Right atrium auricular region (tissue), 2 donors: ENCODE results near the gene FXYD4. TPM values are rescaled to one million over a fixed set of nuclear protein-coding genes. Genes with fewer than 3 reads are reported as not detected.

Experiments used
- DNase-seq: peaks from one replicate; pipeline ENCODE4 v3.0.0-alpha.2; 2019; ENCODE audit warnings: low spot score
- H3K27ac ChIP-seq, 2 donors: fragments of 200-600 bp; sonication (generic); 1 replicate in 1 of 2; 2 replicates in 1 of 2; pipeline ENCODE4 v1.5.1; 2016 to 2019
- H3K27me3 ChIP-seq, 2 donors: fragments of 200-600 bp; sonication (generic); one replicate each; pipeline versions ENCODE4 v1.5.1 to v1.6.0; 2017 to 2019
- H3K36me3 ChIP-seq: fragments of 200-600 bp; sonication (generic); one replicate; pipeline ENCODE4 v1.5.1; 2016
- H3K4me1 ChIP-seq, 2 donors: fragments of 200-600 bp; sonication (generic); one replicate each; pipeline versions ENCODE4 v1.5.1 to v1.6.0; 2017 to 2019
- H3K4me3 ChIP-seq, 2 donors: fragments of 200-600 bp; sonication (generic); 1 replicate in 1 of 2; 2 replicates in 1 of 2; pipeline ENCODE4 v1.5.1; 2017 to 2019; ENCODE audit warnings: mild to moderate bottlenecking in 1 of 2, moderate library complexity in 1 of 2
- H3K9me3 ChIP-seq, 2 donors: fragments of 200-600 bp; sonication (generic); one replicate each; pipeline ENCODE4 v1.5.1; 2019
- total RNA-seq, 2 donors: library from RNA; depleted of rRNA; stranded (reverse); fragments of >200 nt; gene quantifications; one replicate each; pipeline ENCODE4 v1.1.0, GENCODE V29; 2016
- TF ChIP-seq, protein P1 (sequence below), 2 donors: fragments of 200-600 bp; sonication (generic); IDR thresholded peaks; one replicate each; pipeline ENCODE4 v1.5.1; 2019; ENCODE audit warnings: antibody characterized with exemption in 2 of 2

Gene FXYD4
- total RNA-seq, 2 donors from 2014 or later: not detected

- no peak overlapping the region for H3K4me3 ChIP-seq
- TF ChIP-seq, protein P1, sequence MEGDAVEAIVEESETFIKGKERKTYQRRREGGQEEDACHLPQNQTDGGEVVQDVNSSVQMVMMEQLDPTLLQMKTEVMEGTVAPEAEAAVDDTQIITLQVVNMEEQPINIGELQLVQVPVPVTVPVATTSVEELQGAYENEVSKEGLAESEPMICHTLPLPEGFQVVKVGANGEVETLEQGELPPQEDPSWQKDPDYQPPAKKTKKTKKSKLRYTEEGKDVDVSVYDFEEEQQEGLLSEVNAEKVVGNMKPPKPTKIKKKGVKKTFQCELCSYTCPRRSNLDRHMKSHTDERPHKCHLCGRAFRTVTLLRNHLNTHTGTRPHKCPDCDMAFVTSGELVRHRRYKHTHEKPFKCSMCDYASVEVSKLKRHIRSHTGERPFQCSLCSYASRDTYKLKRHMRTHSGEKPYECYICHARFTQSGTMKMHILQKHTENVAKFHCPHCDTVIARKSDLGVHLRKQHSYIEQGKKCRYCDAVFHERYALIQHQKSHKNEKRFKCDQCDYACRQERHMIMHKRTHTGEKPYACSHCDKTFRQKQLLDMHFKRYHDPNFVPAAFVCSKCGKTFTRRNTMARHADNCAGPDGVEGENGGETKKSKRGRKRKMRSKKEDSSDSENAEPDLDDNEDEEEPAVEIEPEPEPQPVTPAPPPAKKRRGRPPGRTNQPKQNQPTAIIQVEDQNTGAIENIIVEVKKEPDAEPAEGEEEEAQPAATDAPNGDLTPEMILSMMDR (IDR thresholded peaks at IDR 0.05): peak; percentile 72 to 89
- H3K27me3 ChIP-seq: no peaks in the 10 kb centered on the region
- peak; percentile 80 for DNase-seq
- no peak overlapping the region for H3K27ac ChIP-seq
- H3K4me1 ChIP-seq: peaks cover 0 to 9% of the 10 kb centered on the region in 2 donors
- H3K9me3 ChIP-seq: no peaks in the 10 kb centered on the region
- H3K36me3 ChIP-seq: no peaks in the 10 kb centered on the region
These were observed 22.7 kb upstream of the FXYD4 start for GRCh38 chr10:43348511-43349312.

GRCh38 chr10:43350156-43350555 is 21.3 kb upstream of the FXYD4 start:
- Histone ChIP-seq H3K4me3 (no peak overlapping the region), H3K36me3 (no peaks in the 10 kb centered on the region), H3K27ac (no peak overlapping the region), H3K9me3 (no peaks in the 10 kb centered on the region), H3K4me1 (peaks cover 0 to 9% of the 10 kb centered on the region in 2 donors), H3K27me3 (no peaks in the 10 kb centered on the region)
- TF ChIP-seq, protein P1 (IDR thresholded peaks at IDR 0.05): no peak
- DNase-seq: no peak

- Histone ChIP-seq H3K36me3 (no peaks in the 10 kb centered on the region), H3K9me3 (no peaks in the 10 kb centered on the region), H3K27me3 (no peaks in the 10 kb centered on the region), H3K4me3 (peak overlapping the region in 1 of 2 donors; percentile 21), H3K27ac (no peak overlapping the region), H3K4me1 (peaks cover 0 to 9% of the 10 kb centered on the region in 2 donors)
- TF ChIP-seq, protein P1 (IDR thresholded peaks at IDR 0.05): no peak
- no peak for DNase-seq
These were observed 20.8 kb upstream of the FXYD4 start for GRCh38 chr10:43350686-43351085.

GRCh38 chr10:43351301-43351700 is 20.1 kb upstream of the FXYD4 start:
- DNase-seq: no peak
- TF ChIP-seq, protein P1 (IDR thresholded peaks at IDR 0.05): no peak
- Histone ChIP-seq H3K36me3 (no peaks in the 10 kb centered on the region), H3K27ac (no peak overlapping the region), H3K4me3 (no peak overlapping the region), H3K27me3 (no peaks in the 10 kb centered on the region), H3K9me3 (no peaks in the 10 kb centered on the region), H3K4me1 (peaks cover 0 to 9% of the 10 kb centered on the region in 2 donors)

DNA sequence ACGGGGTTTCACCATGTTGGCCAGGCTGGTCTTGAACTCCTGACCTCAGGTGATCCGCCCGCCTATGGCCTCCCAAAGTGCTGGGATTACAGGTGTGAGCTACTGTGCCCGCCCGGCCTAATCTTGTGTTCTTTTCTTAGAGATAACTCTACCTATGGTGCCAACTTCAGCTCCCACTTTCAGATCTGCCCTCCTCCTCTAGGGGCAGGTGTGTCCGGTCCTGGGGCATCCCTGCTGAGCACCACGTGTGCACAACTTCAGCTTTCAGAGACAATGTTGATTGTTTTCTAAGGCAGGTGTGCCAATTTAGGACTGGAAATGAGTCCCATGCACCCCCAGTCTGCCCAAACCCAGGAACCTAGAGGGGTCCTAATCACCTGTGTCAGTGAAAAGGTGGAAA is 18.5 kb upstream of the FXYD4 start:
- DNase-seq: no peak
- H3K27ac ChIP-seq: no peak overlapping the region
- H3K36me3 ChIP-seq: no peaks in the 10 kb centered on the region
- no peaks in the 10 kb centered on the region for H3K27me3 ChIP-seq
- no peaks in the 10 kb centered on the region for H3K9me3 ChIP-seq
- no peak overlapping the region for H3K4me3 ChIP-seq
- H3K4me1 ChIP-seq: peaks cover 0 to 9% of the 10 kb centered on the region in 2 donors
- TF ChIP-seq, protein P1 (IDR thresholded peaks at IDR 0.05): no peak
